Hepatocyte (in vitro differentiated cells): ENCODE data around the gene CMTM8. TPM values are rescaled to one million over a fixed set of nuclear protein-coding genes. Genes with fewer than 3 reads are reported as not detected.

Experiments used
- DNase-seq: peaks from one replicate; pipeline ENCODE4 v3.0.0-alpha.2; 2016; ENCODE audit warnings: low spot score
- H2AFZ ChIP-seq: fragments of 200-600 bp; sonication (generic); 2 replicates; pipeline ENCODE4 v1.6.0; 2016; ENCODE audit warnings: antibody characterized with exemption, mild to moderate bottlenecking
- H3K27ac ChIP-seq: fragments of 200-600 bp; sonication (generic); 2 replicates; pipeline ENCODE4 v1.5.1; 2016; ENCODE audit warnings: mild to moderate bottlenecking
- H3K27me3 ChIP-seq: fragments of 200-600 bp; sonication (generic); 2 replicates; pipeline ENCODE4 v1.6.1; 2016
- H3K36me3 ChIP-seq: fragments of 200-600 bp; sonication (generic); replicated peaks from 2 replicates; pipeline ENCODE4 v1.5.1; 2016; ENCODE audit warnings: low read depth; ENCODE audit not compliant: insufficient read depth
- H3K4me1 ChIP-seq: fragments of 200-600 bp; sonication (generic); 2 replicates; pipeline ENCODE4 v1.5.1; 2016; ENCODE audit warnings: mild to moderate bottlenecking, moderate library complexity; ENCODE audit not compliant: insufficient read depth
- H3K4me2 ChIP-seq: fragments of 200-600 bp; sonication (generic); 2 replicates; pipeline ENCODE4 v1.6.0; 2016
- H3K4me3 ChIP-seq: fragments of 200-600 bp; sonication (generic); 2 replicates; pipeline ENCODE4 v1.5.1; 2016; ENCODE audit warnings: mild to moderate bottlenecking
- H3K79me2 ChIP-seq: fragments of 200-600 bp; sonication (generic); 2 replicates; pipeline ENCODE4 v1.6.0; 2017; ENCODE audit warnings: mild to moderate bottlenecking
- H3K9me2 ChIP-seq: fragments of 200-600 bp; sonication (generic); replicated peaks from 2 replicates; pipeline ENCODE4 v1.6.0; 2017; ENCODE audit warnings: mild to moderate bottlenecking; ENCODE audit not compliant: insufficient read depth
- H3K9me3 ChIP-seq: fragments of 200-600 bp; sonication (generic); 2 replicates; pipeline ENCODE4 v1.5.1; 2016; ENCODE audit warnings: low read depth, mild to moderate bottlenecking
- H4K20me1 ChIP-seq: fragments of 200-600 bp; sonication (generic); 2 replicates; pipeline ENCODE4 v1.6.0; 2016; ENCODE audit warnings: mild to moderate bottlenecking; ENCODE audit not compliant: insufficient read depth, poor library complexity, severe bottlenecking
- EZH2 ChIP-seq: fragments of 200-600 bp; sonication (generic); IDR thresholded peaks from 2 replicates; pipeline ENCODE4 v1.6.1; 2016; ENCODE audit warnings: antibody characterized with exemption, mild to moderate bottlenecking, borderline replicate concordance
- EZH2phosphoT487 ChIP-seq: fragments of 200-600 bp; sonication (generic); IDR thresholded peaks from one replicate; pipeline ENCODE4 v1.6.1; 2018; ENCODE audit warnings: antibody characterized with exemption, mild to moderate bottlenecking, low read depth, moderate library complexity; ENCODE audit not compliant: unreplicated experiment, severe bottlenecking
- WGBS: methylation state at CpG from one replicate; pipeline ENCODE4 v1.1.6; 2016; ENCODE audit warnings: low lambda C conversion rate; ENCODE audit errors: missing lambda C conversion rate; 5-methylcytosine and 5-hydroxymethylcytosine counted together
- polyA plus RNA-seq: library from polyadenylated mRNA; unstranded; fragments of >200 nt; fragmentation: Nextera tagmentation; extraction: Ambion mirVana; gene quantifications from 2 replicates; pipeline ENCODE4 v1.2.1, GENCODE V29; 2016
- total RNA-seq: library from RNA; depleted of rRNA; stranded (reverse); fragments of >200 nt; gene quantifications from 2 replicates; pipeline ENCODE4 v1.2.3, GENCODE V29; 2014
- TF ChIP-seq, protein P1 (sequence below): fragments of 200-600 bp; sonication (generic); IDR thresholded peaks from 2 replicates; pipeline ENCODE4 v1.5.1; 2016; ENCODE audit warnings: antibody characterized with exemption, mild to moderate bottlenecking; ENCODE audit not compliant: poor library complexity

The CMTM8 gene
- total and polyA plus RNA-seq, 2 experiments from 2014 or later, result 20.7 to 34.1 TPM

DNA sequence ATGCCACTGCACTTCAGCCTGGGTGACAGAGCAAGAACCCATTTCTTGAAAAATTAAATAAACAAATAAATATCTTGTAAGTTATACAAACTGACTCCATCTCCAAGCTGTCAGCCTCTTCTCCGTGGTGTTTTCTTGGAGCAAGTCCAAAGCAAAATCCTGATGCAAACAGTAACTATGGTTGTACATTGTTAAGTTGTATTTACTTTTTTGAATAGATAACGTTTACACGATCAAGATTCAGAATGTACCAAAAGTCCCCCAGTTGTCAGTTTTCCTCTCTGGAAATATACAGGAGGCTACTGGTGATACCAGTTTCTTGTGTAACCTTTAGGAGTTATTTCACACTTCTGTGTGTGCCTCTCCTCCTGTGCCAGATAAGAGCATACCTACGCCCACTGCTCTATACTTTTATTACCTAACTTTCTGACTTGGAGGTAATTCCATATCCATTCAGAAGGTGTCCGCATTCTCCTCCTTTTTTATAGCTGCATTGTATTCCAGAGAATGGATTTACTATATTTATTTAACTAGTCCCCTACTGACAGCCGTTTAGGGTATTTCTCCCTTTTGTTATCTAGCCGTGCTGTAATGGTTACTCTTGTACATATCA is 167.3 kb downstream of the CMTM8 start:
- Histone ChIP-seq H3K9me2 (no peaks in the 10 kb centered on the region), H2AFZ (no peak overlapping the region), H3K4me3 (no peak overlapping the region), H3K9me3 (no peaks in the 10 kb centered on the region), H4K20me1 (no peaks in the 10 kb centered on the region), H3K4me1 (peaks cover 13% of the 10 kb centered on the region), H3K27me3 (no peaks in the 10 kb centered on the region), H3K36me3 (no peaks in the 10 kb centered on the region), H3K27ac (peak overlapping the region; percentile 47), H3K79me2 (peaks cover 43% of the 10 kb centered on the region), H3K4me2 (no peak overlapping the region)
- no peak for TF ChIP-seq EZH2phosphoT487
- no peak for TF ChIP-seq EZH2
- TF ChIP-seq, protein P1, sequence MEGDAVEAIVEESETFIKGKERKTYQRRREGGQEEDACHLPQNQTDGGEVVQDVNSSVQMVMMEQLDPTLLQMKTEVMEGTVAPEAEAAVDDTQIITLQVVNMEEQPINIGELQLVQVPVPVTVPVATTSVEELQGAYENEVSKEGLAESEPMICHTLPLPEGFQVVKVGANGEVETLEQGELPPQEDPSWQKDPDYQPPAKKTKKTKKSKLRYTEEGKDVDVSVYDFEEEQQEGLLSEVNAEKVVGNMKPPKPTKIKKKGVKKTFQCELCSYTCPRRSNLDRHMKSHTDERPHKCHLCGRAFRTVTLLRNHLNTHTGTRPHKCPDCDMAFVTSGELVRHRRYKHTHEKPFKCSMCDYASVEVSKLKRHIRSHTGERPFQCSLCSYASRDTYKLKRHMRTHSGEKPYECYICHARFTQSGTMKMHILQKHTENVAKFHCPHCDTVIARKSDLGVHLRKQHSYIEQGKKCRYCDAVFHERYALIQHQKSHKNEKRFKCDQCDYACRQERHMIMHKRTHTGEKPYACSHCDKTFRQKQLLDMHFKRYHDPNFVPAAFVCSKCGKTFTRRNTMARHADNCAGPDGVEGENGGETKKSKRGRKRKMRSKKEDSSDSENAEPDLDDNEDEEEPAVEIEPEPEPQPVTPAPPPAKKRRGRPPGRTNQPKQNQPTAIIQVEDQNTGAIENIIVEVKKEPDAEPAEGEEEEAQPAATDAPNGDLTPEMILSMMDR, result no peak
- no peak for DNase-seq
- WGBS, result 68% methylated on average over 7 of the region's 7 CpGs

DNA sequence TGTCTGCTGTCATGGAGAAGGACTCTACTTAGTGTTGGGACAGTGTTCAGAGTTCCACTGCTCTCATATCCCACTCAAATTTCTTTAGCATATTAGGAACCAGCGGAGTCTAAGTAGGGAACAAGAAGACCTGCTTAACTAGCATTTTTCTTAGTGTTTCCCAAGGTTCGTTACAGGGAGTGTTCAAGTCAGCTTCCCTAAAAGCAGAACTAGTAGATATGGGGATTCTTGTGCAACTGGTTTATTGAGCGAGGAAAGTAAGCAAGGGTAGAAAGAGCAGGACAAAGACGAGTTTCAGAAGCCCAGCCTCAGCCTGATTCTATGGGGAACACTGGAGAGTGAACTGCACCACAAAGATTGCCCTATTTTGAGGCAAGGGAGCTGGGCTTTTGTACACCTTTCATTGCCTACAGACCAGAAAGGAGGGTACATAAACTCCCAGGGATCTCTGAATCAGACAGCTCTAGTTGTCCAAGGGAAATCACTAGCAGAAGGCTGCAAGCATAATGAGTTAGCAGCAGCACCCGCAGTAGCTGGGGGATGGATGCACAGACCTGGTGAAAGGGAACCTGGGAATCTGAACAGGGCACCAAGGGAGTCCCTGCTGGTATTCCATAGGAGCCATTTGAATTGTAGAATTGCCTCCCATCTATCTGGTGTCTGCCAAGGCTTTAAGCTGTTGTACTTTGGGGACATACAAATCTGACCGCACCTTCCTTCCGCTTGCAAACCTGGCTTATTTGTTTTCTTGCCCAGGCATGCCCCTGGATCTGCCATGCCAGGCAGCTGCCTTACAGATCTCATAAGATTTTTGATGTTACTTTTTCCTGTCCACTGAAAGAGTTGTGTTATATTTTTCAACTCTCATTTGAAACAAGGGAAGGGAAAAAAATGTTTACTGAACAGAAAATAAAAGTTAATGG is 168.3 kb downstream of the CMTM8 start:
- peaks cover 8% of the 10 kb centered on the region for H3K4me1 ChIP-seq
- peaks cover 40% of the 10 kb centered on the region for H3K79me2 ChIP-seq
- peak overlapping the region; percentile 35 for H3K4me2 ChIP-seq
- TF ChIP-seq EZH2phosphoT487 (no peak), EZH2 (no peak)
- TF ChIP-seq, protein P1, result no peak
- no peaks in the 10 kb centered on the region for H3K27me3 ChIP-seq
- no peak for DNase-seq
- no peaks in the 10 kb centered on the region for H3K9me2 ChIP-seq
- H3K27ac ChIP-seq, result peak overlapping the region; percentile 47
- WGBS, result 76% methylated on average over 7 of the region's 7 CpGs
- no peaks in the 10 kb centered on the region for H3K36me3 ChIP-seq
- H4K20me1 ChIP-seq, result no peaks in the 10 kb centered on the region
- no peak overlapping the region for H3K4me3 ChIP-seq
- H3K9me3 ChIP-seq, result no peaks in the 10 kb centered on the region
- H2AFZ ChIP-seq, result no peak overlapping the region

DNA sequence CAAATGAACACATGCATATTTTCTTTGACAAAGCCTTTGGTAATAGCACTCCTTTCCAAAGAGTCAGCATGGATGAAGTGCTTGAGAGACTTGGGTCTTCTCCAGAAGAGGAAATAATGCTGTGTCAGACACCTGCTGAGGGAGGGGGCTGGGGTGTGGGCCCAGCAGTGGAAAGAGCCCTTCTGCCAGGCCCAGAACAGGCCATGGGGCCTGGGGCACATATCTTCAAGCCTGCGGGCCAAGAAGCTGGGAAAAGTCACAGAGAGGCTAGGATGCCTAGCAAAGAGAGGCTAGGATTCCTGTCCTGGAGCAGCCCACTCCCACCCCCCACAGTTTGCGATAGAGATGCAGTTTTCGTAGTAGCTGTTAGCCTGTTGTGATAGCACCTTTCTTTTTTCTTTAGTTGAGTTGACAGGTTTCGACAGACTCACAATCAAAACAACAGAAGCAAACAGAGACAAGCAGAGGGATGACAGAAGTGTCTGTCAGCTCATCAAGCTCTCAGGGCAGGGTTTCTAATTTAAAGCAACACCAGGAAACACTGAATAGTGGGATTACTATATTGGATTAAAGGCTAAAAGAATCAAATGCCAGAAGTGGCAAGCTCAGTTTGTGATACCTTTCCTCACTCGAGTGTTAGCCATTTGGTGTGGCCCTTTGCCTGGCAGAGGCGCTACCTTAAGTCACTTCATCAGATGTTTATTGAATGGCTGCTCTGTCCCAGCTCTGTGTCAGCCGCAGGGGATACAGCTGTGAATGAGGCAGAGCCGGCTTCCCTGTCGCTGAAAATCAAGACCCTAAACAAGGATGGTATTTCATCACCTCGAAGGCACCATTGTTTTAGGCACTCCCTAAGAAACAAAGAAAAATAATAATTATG is 172.1 kb downstream of the CMTM8 start:
- WGBS, result 64% methylated on average over 10 of the region's 10 CpGs
- Histone ChIP-seq H2AFZ (no peak overlapping the region), H3K9me2 (no peaks in the 10 kb centered on the region), H3K4me2 (no peak overlapping the region), H3K9me3 (no peaks in the 10 kb centered on the region), H4K20me1 (no peaks in the 10 kb centered on the region), H3K4me3 (no peak overlapping the region), H3K79me2 (peaks cover 30% of the 10 kb centered on the region), H3K4me1 (peaks cover 8% of the 10 kb centered on the region), H3K27me3 (no peaks in the 10 kb centered on the region), H3K27ac (no peak overlapping the region), H3K36me3 (no peaks in the 10 kb centered on the region)
- no peak for DNase-seq
- TF ChIP-seq EZH2phosphoT487 (no peak), EZH2 (no peak)
- TF ChIP-seq, protein P1, result no peak
